PC-9 (cell line): ENCODE results near the gene ZNF23. TPM values are rescaled to one million over a fixed set of nuclear protein-coding genes. Genes with fewer than 3 reads are reported as not detected.

Source experiments
- BruUV-seq: library from RNA; stranded (reverse); fragments of 400-500 nt; replicated peaks from 2 replicates; lab custom pipeline; 2021; lab: Mats Ljungman, UMichigan
- CTCF ChIA-PET: fragments of 300-600 bp; sonication (Branson Sonifier 250); formaldehyde crosslinking; loops from one replicate; lab custom pipeline; 2022; ENCODE audit warnings: antibody characterized with exemption; lab: Charles Lee
- POLR2A ChIA-PET: fragments of 300-600 bp; sonication (Branson Sonifier 250); formaldehyde crosslinking; loops from one replicate; lab custom pipeline; 2022; ENCODE audit warnings: antibody characterized with exemption; ENCODE audit not compliant: unreplicated experiment; lab: Charles Lee
- DNase-seq, 2 experiments: peaks; one replicate each; pipeline versions ENCODE4 v3.0.0 to v3.0.0-alpha.2; 2015 to 2022; ENCODE audit warnings: mixed read lengths in 1 of 2
- H2AFZ ChIP-seq: fragments of 200-600 bp; sonication (generic); 2 replicates; pipeline ENCODE4 v1.8.1; 2017; ENCODE audit warnings: antibody characterized with exemption
- H3F3A ChIP-seq: fragments of 200-600 bp; sonication (generic); 2 replicates; pipeline ENCODE4 v1.8.1; 2017; ENCODE audit warnings: antibody characterized with exemption, mild to moderate bottlenecking, low read depth; ENCODE audit not compliant: insufficient read depth
- H3K27ac ChIP-seq: fragments of 200-600 bp; sonication (generic); 2 replicates; pipeline ENCODE4 v1.6.1; 2016; ENCODE audit warnings: mixed run types
- H3K27me3 ChIP-seq: fragments of 200-600 bp; sonication (generic); 2 replicates; pipeline ENCODE4 v1.6.1; 2016; ENCODE audit warnings: low read depth, mixed run types; ENCODE audit not compliant: insufficient read depth
- H3K36me3 ChIP-seq: fragments of 200-600 bp; sonication (generic); 2 replicates; pipeline ENCODE4 v1.6.1; 2016; ENCODE audit warnings: low read depth, mixed run types
- H3K4me1 ChIP-seq: fragments of 200-600 bp; sonication (generic); replicated peaks from 2 replicates; pipeline ENCODE4 v1.6.1; 2016; ENCODE audit warnings: mixed run types; ENCODE audit not compliant: insufficient read depth
- H3K4me2 ChIP-seq: fragments of 200-600 bp; sonication (generic); 2 replicates; pipeline ENCODE4 v1.6.1; 2017; ENCODE audit warnings: mixed run types
- H3K4me3 ChIP-seq: fragments of 200-600 bp; sonication (generic); 2 replicates; pipeline ENCODE4 v1.6.1; 2016; ENCODE audit warnings: mixed run types
- H3K79me2 ChIP-seq: fragments of 200-600 bp; sonication (generic); 2 replicates; pipeline ENCODE4 v1.6.1; 2017; ENCODE audit warnings: low read depth, mixed run types
- H3K9me2 ChIP-seq: fragments of 200-600 bp; sonication (generic); 2 replicates; pipeline ENCODE4 v1.8.1; 2017; ENCODE audit warnings: mild to moderate bottlenecking; ENCODE audit not compliant: insufficient read depth
- H3K9me3 ChIP-seq: fragments of 200-600 bp; sonication (generic); 2 replicates; pipeline ENCODE4 v1.8.1; 2016; ENCODE audit warnings: low read depth; ENCODE audit not compliant: insufficient read depth
- H4K20me1 ChIP-seq: fragments of 200-600 bp; sonication (generic); 2 replicates; pipeline ENCODE4 v1.8.1; 2017; ENCODE audit not compliant: insufficient read depth
- CTCF ChIP-seq: fragments of 200-600 bp; sonication (generic); conservative IDR thresholded peaks from 2 replicates; pipeline ENCODE4 v1.6.1; 2017; ENCODE audit warnings: mixed run types, antibody characterized with exemption, mild to moderate bottlenecking, moderate library complexity
- EZH2 ChIP-seq: fragments of 200-600 bp; sonication (generic); IDR thresholded peaks from 2 replicates; pipeline ENCODE4 v1.8.0; 2017; ENCODE audit warnings: antibody characterized with exemption, low read depth
- intact Hi-C: fragments of 100-400 bp; cut with micrococcal nuclease; formaldehyde crosslinking; loops from one replicate; pipeline ENCODE4 v1.10.0; 2022; ENCODE audit not compliant: unreplicated experiment
- total RNA-seq: library from RNA; stranded (reverse); gene quantifications from 2 replicates; pipeline ENCODE4 v1.2.3, GENCODE V29; 2021

The ZNF23 gene
- total RNA-seq, 1 experiment from 2014 or later: 6.9 TPM

DNA sequence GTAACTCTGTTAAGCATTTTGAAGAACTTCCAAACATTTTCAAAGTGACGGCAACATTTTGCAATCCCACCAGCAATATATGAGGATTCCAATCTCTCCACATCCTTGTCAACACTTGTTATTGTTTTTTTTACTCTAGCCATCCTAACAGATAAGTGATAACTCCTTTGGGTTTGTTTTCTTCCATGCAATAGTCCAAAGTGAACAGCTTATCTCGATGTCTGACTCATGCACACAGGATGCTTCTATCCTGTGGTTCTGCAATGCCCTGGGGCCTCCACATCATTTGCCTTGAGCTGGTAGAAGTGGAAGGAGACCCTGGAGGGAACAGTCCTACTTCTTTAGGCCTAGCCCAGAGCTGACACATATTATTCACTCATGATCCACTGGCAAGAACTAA lies 33.2 kb downstream of the ZNF23 start:
- Histone ChIP-seq H2AFZ (no peak overlapping the region), H3K27me3 (peaks cover 29% of the 10 kb centered on the region), H3K9me2 (no peaks in the 10 kb centered on the region), H3F3A (no peaks in the 10 kb centered on the region; the same call in 1 of the 2 replicates), H4K20me1 (no peaks in the 10 kb centered on the region), H3K79me2 (no peaks in the 10 kb centered on the region), H3K4me1 (no peaks in the 10 kb centered on the region), H3K36me3 (no peaks in the 10 kb centered on the region), H3K4me2 (no peak overlapping the region), H3K4me3 (no peak overlapping the region), H3K9me3 (0 out of 2 replicates have a peak, but pooled peaks cover 4% of the 10 kb centered on the region), H3K27ac (no peak overlapping the region)
- POLR2A ChIA-PET: no interaction called here
- intact Hi-C loops: no loop called here
- TF ChIP-seq CTCF (no peak), EZH2 (no peak)
- CTCF ChIA-PET: no interaction called here
- no peak for DNase-seq
- no TSS peak for BruUV-seq

GRCh38 chr16:71428385-71428784 lies 33.7 kb downstream of the ZNF23 start:
- Histone ChIP-seq H3K36me3 (no peaks in the 10 kb centered on the region), H3K9me2 (no peaks in the 10 kb centered on the region), H3K4me2 (no peak overlapping the region), H3K4me1 (no peaks in the 10 kb centered on the region), H3K79me2 (no peaks in the 10 kb centered on the region), H4K20me1 (no peaks in the 10 kb centered on the region), H3K9me3 (0 out of 2 replicates have a peak, but pooled peaks cover 4% of the 10 kb centered on the region), H3F3A (no peaks in the 10 kb centered on the region; the same call in 1 of the 2 replicates), H3K27me3 (peaks cover 33% of the 10 kb centered on the region), H3K4me3 (no peak overlapping the region), H2AFZ (no peak overlapping the region), H3K27ac (no peak overlapping the region)
- POLR2A ChIA-PET: no interaction called here
- no TSS peak for BruUV-seq
- no peak for DNase-seq
- intact Hi-C loops: no loop called here
- CTCF ChIA-PET: no interaction called here
- no peak for TF ChIP-seq CTCF
- no peak for TF ChIP-seq EZH2

DNA sequence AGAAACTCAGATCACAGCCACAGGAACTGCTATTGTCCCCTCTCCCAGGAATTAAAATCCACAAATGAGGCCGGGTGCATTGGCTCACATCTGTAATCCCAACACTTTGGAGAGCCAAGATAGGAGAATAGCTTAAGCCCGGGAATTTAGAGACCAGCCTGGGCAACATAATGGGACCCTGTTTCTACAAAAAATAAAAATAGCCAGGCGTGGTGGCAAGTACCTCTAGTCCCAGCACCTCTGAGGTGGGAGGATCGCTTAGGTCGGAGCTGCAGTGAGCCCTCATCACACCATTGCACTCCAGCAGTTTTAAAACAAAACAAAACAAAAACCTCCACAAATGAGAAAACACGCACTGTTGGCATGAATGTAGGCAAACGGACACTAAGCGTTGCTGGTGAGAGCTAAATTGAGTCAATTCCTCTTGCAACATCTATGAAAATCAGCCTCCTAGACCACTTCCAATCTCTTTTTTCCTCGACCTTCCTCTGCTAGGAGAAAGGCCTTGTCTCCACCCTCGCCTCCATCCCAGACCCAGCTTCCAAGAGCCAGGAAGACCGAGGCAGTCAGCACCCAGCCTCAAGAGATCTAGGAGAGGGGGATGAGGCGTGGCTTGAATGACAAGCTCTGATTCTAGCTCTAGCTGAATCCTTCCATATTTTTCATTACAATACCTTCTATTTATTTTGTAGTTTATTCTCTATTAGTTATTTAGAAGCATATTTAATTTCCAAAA lies 35.0 kb downstream of the ZNF23 start:
- no peak for DNase-seq
- Histone ChIP-seq H2AFZ (no peak overlapping the region), H3K9me3 (0 out of 2 replicates have a peak, but pooled peaks cover 4% of the 10 kb centered on the region), H3K9me2 (no peaks in the 10 kb centered on the region), H3K79me2 (no peaks in the 10 kb centered on the region), H4K20me1 (no peaks in the 10 kb centered on the region), H3K4me1 (no peaks in the 10 kb centered on the region), H3K36me3 (no peaks in the 10 kb centered on the region), H3F3A (no peaks in the 10 kb centered on the region; the same call in 1 of the 2 replicates), H3K4me2 (peak overlapping the region; percentile 28), H3K4me3 (no peak overlapping the region), H3K27ac (no peak overlapping the region), H3K27me3 (peaks cover 24% of the 10 kb centered on the region)
- ChIA-PET CTCF (no interaction called here), POLR2A (no interaction called here)
- no TSS peak for BruUV-seq
- no peak for TF ChIP-seq EZH2
- no peak for TF ChIP-seq CTCF
- intact Hi-C loops: no loop called here
